Type B pancreatic cell (in vitro differentiated cells): ENCODE data around the gene MOB3B. TPM values are rescaled to one million over a fixed set of nuclear protein-coding genes. Genes with fewer than 3 reads are reported as not detected.

ENCODE experiments used
- DNase-seq: peaks from one replicate; pipeline ENCODE4 v3.0.0; 2021; ENCODE audit warnings: mixed read lengths; ENCODE audit not compliant: unreplicated experiment; ENCODE audit errors: extremely low spot score
- H3K27ac Mint-ChIP-seq: 2 replicates; pipeline ENCODE4 v1.8.0; 2021; ENCODE audit warnings: mild to moderate bottlenecking, mixed read lengths
- H3K27me3 Mint-ChIP-seq: 2 replicates; pipeline ENCODE4 v1.8.0; 2021; ENCODE audit warnings: mixed read lengths
- H3K36me3 Mint-ChIP-seq: 2 replicates; pipeline ENCODE4 v1.8.0; 2021; ENCODE audit warnings: mixed read lengths
- H3K4me1 Mint-ChIP-seq: one replicate; pipeline ENCODE4 v1.8.0; 2021; ENCODE audit warnings: mixed read lengths; ENCODE audit not compliant: unreplicated experiment
- H3K4me3 Mint-ChIP-seq: 2 replicates; pipeline ENCODE4 v1.8.0; 2021; ENCODE audit warnings: mild to moderate bottlenecking, mixed read lengths
- H3K9me3 Mint-ChIP-seq: 2 replicates; pipeline ENCODE4 v1.8.0; 2021; ENCODE audit warnings: mixed read lengths
- total RNA-seq: library from RNA; stranded (reverse); gene quantifications from 2 replicates; pipeline ENCODE4 v1.2.1, GENCODE V29; 2021; ENCODE audit warnings: low replicate concordance
- TF ChIP-seq, protein P1 (sequence below): fragments of 200-600 bp; sonication (generic); conservative IDR thresholded peaks from 2 replicates; pipeline ENCODE4 v1.5.0; 2021; ENCODE audit warnings: antibody characterized with exemption, mild to moderate bottlenecking

Gene MOB3B
- total RNA-seq, 1 donor from 2014 or later = 27.5 TPM

DNA sequence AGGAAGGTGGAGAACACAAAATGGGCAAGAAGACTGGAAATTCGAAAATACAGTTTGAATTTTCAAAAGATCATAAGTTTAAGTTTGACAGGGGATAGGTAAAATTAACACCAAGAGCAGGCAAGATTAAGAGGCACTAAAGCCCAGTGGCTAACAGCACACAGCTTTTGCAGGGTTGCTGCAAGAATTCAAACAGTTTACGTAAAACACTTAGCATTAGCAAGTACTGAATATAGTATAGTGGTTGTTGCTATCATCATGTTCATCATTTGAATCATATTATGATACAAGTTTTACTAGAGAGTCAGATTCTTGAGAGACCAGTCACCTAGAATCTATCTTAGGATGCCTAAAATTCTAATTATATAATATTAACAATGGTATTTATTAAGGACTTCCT lies 66.8 kb downstream of the MOB3B start:
- Mint-ChIP-seq H3K4me3 (no peak overlapping the region), H3K27ac (no peak overlapping the region), H3K4me1 (peaks cover 18% of the 10 kb centered on the region), H3K9me3 (peaks cover 6% of the 10 kb centered on the region), H3K36me3 (peaks cover 14% of the 10 kb centered on the region), H3K27me3 (no peaks in the 10 kb centered on the region)
- TF ChIP-seq, protein P1, sequence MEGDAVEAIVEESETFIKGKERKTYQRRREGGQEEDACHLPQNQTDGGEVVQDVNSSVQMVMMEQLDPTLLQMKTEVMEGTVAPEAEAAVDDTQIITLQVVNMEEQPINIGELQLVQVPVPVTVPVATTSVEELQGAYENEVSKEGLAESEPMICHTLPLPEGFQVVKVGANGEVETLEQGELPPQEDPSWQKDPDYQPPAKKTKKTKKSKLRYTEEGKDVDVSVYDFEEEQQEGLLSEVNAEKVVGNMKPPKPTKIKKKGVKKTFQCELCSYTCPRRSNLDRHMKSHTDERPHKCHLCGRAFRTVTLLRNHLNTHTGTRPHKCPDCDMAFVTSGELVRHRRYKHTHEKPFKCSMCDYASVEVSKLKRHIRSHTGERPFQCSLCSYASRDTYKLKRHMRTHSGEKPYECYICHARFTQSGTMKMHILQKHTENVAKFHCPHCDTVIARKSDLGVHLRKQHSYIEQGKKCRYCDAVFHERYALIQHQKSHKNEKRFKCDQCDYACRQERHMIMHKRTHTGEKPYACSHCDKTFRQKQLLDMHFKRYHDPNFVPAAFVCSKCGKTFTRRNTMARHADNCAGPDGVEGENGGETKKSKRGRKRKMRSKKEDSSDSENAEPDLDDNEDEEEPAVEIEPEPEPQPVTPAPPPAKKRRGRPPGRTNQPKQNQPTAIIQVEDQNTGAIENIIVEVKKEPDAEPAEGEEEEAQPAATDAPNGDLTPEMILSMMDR = no peak
- no peak for DNase-seq

DNA sequence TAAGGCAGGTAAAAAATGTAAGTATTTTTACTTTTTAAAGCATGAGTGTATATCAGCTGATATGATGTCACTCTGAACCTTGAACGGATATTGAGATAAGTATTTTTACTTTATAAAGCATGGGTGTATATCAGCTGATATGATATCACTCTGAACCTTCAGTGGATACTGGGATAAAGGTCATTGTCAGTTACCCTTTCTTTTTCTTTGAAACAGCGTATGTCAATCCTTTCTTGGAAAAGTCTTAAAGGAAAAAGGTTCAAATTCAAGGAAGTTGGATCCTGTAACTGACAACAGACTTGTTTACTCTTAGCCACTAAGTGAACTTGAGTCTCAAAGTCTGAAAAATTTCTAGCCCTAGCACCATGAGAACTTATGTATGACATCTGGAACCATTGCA lies 67.2 kb downstream of the MOB3B start:
- peaks cover 6% of the 10 kb centered on the region for H3K9me3 Mint-ChIP-seq
- no peaks in the 10 kb centered on the region for H3K27me3 Mint-ChIP-seq
- no peak overlapping the region for H3K4me3 Mint-ChIP-seq
- no peak overlapping the region for H3K27ac Mint-ChIP-seq
- H3K36me3 Mint-ChIP-seq = peaks cover 10% of the 10 kb centered on the region
- no peak for DNase-seq
- peaks cover 17% of the 10 kb centered on the region for H3K4me1 Mint-ChIP-seq
- TF ChIP-seq, protein P1 = no peak

DNA sequence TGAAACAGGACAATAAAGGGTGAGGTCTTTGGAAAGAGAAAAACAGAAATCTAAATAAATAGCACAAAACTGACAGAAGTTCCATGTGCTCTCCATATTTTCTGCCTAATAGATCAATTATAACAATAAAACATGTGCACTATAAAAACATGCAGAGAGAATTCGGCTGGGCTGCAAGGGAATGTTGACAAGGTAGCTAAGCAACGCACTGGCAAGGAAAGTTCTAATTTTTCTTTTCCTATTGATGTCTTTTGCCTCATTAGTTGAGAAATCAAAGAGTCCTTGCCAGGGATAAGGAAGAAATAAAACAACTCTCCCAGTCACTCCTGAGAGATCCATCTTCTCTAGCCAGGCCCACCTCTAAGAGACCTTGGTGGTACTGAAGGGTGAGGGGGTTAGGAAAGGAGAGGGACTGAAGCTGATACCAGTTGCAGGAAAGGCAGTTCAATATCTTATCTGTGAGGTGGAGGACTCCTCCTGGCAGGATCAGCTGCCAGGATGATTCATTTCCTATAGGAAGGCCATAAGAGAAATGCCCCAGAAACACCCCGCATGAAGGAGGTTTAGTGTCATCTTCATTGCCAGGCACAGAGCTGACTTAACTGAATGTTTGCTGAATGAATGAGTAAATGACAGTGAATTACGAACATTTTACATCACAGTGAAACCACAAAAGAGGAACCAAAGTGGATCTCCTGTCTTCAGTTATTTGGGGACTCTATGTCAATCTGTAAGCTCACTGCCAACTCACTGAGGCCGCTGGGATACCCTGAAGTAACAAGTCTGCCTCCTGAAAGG lies 69.2 kb downstream of the MOB3B start:
- peaks cover 13% of the 10 kb centered on the region for H3K36me3 Mint-ChIP-seq
- H3K4me3 Mint-ChIP-seq = no peak overlapping the region
- H3K4me1 Mint-ChIP-seq = peaks cover 11% of the 10 kb centered on the region
- no peak for DNase-seq
- no peak overlapping the region for H3K27ac Mint-ChIP-seq
- TF ChIP-seq, protein P1 = no peak
- H3K9me3 Mint-ChIP-seq = no peaks in the 10 kb centered on the region
- no peaks in the 10 kb centered on the region for H3K27me3 Mint-ChIP-seq

DNA sequence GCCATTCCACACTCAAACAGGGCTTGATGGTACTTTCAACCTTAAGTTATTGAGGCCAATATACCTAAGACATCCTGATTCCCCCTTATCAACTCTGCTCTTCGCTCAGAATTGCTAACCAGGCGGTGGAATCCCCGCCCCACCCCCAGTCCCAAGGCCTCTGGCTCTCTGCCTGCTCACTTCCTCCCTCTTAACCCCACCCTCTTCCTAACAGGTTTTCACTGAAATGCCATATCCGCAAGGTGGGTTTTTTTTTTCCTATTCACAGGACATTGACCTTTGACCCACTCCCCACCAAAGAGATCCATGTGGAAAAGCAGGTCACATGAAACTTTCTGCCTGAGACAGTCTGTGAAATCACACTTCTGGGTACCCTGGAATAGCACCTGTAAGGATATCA lies 72.2 kb downstream of the MOB3B start:
- H3K27ac Mint-ChIP-seq = no peak overlapping the region
- DNase-seq = no peak
- TF ChIP-seq, protein P1 = no peak
- no peak overlapping the region for H3K4me3 Mint-ChIP-seq
- H3K9me3 Mint-ChIP-seq = no peaks in the 10 kb centered on the region
- peaks cover 16% of the 10 kb centered on the region for H3K4me1 Mint-ChIP-seq
- peaks cover 16% of the 10 kb centered on the region for H3K36me3 Mint-ChIP-seq
- no peaks in the 10 kb centered on the region for H3K27me3 Mint-ChIP-seq

DNA sequence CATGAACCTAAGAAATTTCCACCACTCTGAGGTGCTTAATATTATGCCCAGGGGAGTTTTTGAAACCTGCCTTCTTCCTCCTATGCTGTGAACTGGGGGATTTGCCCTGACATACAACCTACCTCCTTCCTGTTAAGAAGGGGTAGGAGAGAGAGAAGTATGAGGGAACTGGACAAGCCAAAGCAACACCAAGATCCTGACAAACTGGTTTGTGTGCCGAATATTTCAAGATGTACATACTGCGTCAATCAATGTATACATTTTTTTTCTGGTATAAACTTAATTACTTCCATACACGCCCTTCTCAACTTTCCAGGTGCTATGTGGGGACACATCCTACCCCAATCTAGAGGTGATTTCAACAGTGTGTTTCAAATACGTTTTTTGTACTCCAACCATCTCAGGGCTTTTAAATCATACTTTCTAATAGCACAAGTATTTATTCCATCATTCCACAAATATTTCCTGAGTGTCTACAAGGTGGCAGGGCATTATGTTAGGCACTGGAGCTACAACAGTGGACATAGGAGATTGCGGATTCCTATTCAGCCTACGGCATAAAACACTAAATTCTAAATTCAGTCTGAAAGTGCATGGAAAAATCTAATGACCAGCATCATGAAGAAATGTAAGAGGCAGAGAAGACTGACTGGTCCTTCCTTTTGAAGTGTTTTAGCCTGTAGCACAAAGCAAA lies 75.6 kb downstream of the MOB3B start:
- H3K27ac Mint-ChIP-seq = peak overlapping the region; percentile 81
- TF ChIP-seq, protein P1 = no peak

More for the DNA sequence above, 75.6 kb downstream of the MOB3B start:
- no peak for DNase-seq
- Mint-ChIP-seq H3K36me3 (peaks cover 21% of the 10 kb centered on the region), H3K4me3 (peak overlapping the region; percentile 31), H3K4me1 (peaks cover 27% of the 10 kb centered on the region), H3K27me3 (no peaks in the 10 kb centered on the region), H3K9me3 (peaks cover 4% of the 10 kb centered on the region)
